HG02885 (cell line): ENCODE data around the gene ZNF740.
A peak's percentile ranks its signal among the peaks of the same experiment; 100 is the strongest.
"Not testable (repeated sequence)": the region's sequence is repeated elsewhere in the genome, so short reads cannot be mapped to it uniquely, and the experiment has no call there.

Experiments used
- ATAC-seq: cut with Tn5 transposase; IDR thresholded peaks from one replicate; pipeline ENCODE4 v1.9.1; 2021; ENCODE audit warnings: mild to moderate bottlenecking; ENCODE audit not compliant: unreplicated experiment, poor library complexity

ZNF740 gene

GRCh38 chr12:53193985-53194716, 13.6 kb downstream of the ZNF740 start:
- no peak for ATAC-seq

DNA sequence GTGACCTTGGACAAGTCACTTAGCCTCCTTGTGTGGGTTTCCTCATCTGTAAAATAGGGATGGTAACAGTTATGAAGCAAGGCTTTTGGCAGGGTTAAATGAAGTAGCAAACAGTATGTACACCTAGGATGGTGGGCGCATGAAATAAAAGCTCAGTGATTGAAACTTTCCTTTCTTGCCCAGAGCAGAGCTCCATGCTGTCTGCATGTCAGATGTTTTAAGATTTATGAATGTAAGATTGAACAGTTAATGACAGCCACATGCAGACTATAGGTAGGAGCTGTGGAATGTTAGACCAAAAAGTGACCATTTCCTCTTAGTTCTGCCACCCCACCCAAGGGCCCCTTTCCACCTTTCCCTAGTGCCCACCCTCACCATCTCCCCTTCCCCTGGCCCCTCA, 14.5 kb downstream of the ZNF740 start:
- no peak for ATAC-seq

- ATAC-seq: no peak
These were observed 15.2 kb downstream of the ZNF740 start for GRCh38 chr12:53195516-53196420.

GRCh38 chr12:53196486-53196885, 16.0 kb downstream of the ZNF740 start:
- ATAC-seq: no peak

DNA sequence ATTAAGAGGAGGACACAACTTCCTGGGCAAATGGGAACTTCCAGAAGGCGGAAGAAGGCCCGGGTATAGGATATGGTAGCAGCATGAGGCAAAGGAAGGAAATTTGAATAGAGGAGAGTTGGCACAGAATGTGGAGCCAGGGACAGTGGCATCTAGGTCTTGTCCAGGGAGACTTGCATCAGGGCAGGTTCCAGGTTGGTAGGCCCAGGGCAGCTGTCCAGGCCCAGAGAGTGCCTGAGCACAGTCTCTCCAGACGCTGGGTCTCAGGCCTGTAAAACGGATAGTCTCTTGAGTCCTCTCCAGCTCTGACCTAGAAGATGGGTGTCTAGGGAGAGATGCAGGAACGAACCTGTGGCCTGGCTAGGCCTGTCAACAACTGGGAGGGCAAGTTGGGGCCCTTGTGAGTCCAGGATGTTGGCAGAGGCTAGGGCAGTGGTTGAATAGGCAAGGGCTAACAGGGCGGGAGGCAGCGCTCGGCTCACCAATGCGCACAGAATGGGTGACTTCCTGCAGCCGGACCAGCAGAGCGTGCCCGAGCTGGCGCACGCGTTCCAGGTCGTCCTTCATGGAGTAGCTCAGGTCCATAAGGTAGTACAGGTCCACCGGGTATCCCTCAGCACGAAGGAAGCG, 16.6 kb downstream of the ZNF740 start:
- ATAC-seq: no peak

GRCh38 chr12:53198486-53199110, 18.1 kb downstream of the ZNF740 start:
- no peak for ATAC-seq

DNA sequence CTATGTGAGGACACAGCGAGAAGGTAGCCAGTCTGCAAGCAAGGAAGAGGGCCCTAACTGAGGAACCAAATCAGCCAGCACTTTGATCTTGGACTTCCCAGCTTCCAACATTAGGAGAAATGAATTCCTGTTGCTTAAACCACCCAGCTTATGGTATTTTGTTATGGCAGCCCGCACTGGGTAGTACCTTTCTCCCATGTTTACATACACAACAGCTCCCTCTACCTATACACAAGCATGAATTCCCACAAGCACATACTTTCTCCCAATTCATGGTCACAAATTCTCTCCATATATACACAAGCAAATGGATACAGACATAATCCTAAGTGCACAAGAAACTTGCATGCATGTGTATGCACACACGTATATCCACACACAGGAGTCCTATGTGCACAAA, 19.2 kb downstream of the ZNF740 start:
- ATAC-seq: no peak

- ATAC-seq: peak; percentile 17
These were observed 19.6 kb downstream of the ZNF740 start for GRCh38 chr12:53200107-53200457.

DNA sequence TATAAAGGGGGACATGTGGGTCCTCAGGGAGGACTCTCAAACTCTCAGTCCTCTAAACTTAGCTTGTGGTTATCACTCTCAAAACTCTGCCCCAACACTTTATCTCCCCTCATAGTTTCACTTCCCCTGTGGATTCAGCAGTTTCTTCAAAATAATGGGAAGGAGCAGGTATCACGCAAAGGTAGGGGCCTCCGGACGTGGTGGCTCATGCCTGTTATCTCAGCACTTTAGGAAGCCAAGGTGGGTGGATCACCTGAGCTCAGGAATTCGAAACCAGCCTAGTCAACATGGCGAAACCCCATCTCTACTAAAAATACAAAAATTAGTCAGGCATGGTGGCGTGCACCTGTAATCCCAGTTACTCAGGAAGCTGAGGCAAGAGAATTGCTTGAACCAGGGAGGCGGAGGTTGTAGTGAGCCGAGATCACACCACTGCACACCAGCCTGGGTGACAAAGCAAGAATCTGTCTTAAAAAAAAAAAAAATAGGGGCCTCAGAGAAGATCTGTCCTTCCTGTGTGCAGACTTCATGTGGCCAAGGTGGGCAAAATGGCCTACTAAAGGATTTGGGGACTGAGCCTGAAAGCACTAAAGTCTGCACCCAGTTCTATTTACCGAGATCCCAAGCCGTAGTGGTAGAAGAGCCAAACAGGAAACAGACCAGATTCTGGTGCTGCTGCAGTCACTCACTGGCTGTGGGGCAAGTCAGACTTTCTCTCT, 20.1 kb downstream of the ZNF740 start:
- ATAC-seq: peak; percentile 57

- ATAC-seq: no peak
These were observed 20.6 kb downstream of the ZNF740 start for GRCh38 chr12:53201177-53201541.

GRCh38 chr12:53201639-53202038, 21.1 kb downstream of the ZNF740 start:
- no peak for ATAC-seq

DNA sequence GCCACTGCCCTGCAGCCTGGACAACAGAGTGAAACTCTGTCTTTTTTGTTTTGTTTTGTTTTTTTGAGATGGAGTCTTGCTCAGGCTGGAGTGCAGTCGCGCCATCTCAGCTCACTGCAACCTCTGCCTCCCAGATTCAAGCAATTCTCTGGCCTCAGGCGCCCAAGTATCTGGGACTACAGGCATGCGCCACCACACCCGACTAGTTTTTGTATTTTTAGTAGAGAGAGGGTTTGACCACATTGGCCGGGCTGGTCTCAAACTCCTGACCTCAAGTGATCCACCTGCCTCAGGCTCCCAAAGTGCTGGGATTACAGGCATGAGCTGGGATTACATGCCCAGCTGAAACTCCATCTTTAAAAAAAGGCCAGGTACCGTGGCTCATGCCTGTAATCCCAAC, 21.8 kb downstream of the ZNF740 start:
- not testable (repeated sequence) for ATAC-seq

DNA sequence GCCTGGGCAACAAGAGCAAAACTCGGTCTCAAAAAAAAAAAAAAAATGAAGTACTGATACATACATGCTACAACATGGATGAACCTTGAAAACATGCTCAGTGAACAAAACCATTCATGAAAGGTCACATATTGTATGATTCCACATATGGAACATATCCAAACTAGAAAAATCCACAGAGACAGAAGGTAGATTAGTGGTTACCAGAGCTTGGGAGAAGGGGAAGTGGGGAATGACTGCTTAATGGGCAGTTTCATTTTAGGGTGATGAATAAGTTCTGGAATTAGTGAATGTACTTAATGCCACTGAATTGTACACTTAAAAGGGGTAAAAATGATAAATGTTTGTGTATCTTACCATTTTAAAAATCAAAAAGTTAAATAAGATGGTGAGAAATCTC, 23.8 kb downstream of the ZNF740 start:
- ATAC-seq: no peak

GRCh38 chr12:53205747-53206419, 25.4 kb downstream of the ZNF740 start:
- peak; percentile 78 for ATAC-seq

DNA sequence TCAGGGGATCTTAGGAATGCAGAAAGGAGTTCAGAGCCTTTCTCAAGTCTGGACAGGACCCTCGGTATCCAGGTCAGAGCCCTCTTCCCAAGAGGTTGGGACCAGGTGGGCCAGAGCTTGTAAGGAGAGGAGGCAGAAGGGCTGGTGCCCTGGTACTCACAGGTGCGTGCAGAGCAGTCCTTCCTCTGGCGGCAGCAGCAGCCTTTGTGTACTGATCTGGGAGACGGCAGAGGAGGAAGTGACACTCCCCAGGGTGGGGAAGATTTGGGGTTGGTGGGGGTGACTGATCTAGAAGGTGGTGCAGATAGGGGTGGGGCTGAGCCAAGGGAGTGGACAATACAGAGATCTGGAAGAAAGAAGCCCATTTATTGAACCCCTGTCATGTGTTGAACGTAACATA, 26.5 kb downstream of the ZNF740 start, which contains the start of gene ITGB7:
ITGB7 (minus strand) TSS at position 210 of the 400 bp plus-strand sequence. CDS start 6,808 bp downstream, outside the sequence.
- peak; percentile 47 for ATAC-seq

- no peak for ATAC-seq
These were observed 27.9 kb downstream of the ZNF740 start for GRCh38 chr12:53208435-53208834.

DNA sequence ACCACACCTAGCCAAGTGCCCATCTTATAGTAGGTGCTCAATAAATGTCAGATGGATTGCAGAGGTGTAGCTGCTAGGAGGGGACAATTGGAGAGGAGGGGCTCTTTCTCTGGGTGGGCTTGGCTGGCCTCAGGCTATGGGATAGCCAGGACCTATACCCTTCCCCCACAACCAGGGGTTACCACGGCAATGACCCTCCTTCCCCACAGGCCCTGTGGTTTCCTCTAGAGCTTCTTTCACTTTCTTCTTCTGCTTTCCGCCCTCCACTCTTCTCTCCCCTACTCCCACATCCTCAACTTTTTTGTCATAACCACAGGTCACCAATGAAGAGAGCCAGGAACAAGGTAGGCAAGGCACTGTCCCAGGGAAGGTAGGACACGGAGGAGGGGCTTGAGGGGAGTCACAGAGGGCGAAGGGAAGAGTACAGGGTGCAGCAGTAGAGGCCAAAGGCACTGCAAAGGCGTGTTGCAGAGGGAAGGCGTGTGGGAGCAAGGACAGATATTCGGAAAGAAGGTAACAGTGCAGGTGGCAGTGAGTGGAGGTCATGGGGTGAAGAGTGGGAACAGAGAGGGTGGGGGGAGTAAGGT, 28.4 kb downstream of the ZNF740 start:
- peak; percentile 41 for ATAC-seq

DNA sequence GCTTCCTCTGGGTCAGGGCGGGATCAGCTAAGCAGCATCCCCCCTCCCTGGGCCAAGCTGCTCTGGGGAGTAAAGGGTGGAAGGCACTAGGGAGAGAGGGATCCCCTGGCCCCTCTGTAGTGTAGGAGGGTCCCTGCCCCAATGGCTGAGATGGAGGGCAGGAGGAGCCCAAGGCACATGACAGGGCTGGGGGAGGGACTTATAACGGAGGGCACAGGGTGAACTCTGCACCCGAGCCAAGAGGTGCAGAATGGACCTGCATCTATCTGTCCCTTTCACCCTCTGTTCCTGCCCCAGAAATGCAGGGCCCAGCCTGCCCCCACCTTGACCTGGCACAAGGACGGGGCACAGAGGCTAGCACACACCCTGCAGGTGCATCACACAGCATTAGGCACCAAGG, 30.3 kb downstream of the ZNF740 start:
- ATAC-seq: no peak
